IMR-90 (cell line): ENCODE measurements around the gene ACOD1.

ENCODE experiments used
- BHLHE40 ChIP-seq: fragments of 150-350 bp; IDR thresholded peaks from 2 replicates; pipeline ENCODE4 v1.6.1; 2016; ENCODE audit warnings: mild to moderate bottlenecking, low read depth, low read length
- CTCF ChIP-seq: conservative IDR thresholded peaks from 2 replicates; pipeline ENCODE4 v1.5.1; 2012; ENCODE audit warnings: mild to moderate bottlenecking, low read depth, low read length, improper control_type of control experiment
- POLR2A ChIP-seq: IDR thresholded peaks from 2 replicates; pipeline ENCODE4 v1.6.1; 2012; ENCODE audit warnings: mild to moderate bottlenecking, low read depth, low read length

- TF ChIP-seq CTCF (no peak), BHLHE40 (peak; percentile 46; the same call in 1 of the 2 replicates), POLR2A (no peak)
These were observed 11.0 kb upstream of the ACOD1 start for GRCh38 chr13:76937281-76937820.
